Fibroblast of pulmonary artery (primary cell): Measurements from ENCODE around the gene TMIE.

Source experiments
- DNase-seq: peaks from one replicate; pipeline ENCODE4 v3.0.0-alpha.2; 2010; ENCODE audit warnings: low read depth
- H3K4me3 ChIP-seq: replicated peaks from 2 replicates; pipeline ENCODE4 v1.5.1; 2011; ENCODE audit warnings: low read depth, mild to moderate bottlenecking, control low read depth, low read length, moderate library complexity
- CTCF ChIP-seq: IDR thresholded peaks from 2 replicates; pipeline ENCODE4 v1.5.1; 2011; ENCODE audit warnings: mild to moderate bottlenecking, control low read depth, low read length, inconsistent platforms; ENCODE audit errors: missing control alignments

The TMIE gene

DNA sequence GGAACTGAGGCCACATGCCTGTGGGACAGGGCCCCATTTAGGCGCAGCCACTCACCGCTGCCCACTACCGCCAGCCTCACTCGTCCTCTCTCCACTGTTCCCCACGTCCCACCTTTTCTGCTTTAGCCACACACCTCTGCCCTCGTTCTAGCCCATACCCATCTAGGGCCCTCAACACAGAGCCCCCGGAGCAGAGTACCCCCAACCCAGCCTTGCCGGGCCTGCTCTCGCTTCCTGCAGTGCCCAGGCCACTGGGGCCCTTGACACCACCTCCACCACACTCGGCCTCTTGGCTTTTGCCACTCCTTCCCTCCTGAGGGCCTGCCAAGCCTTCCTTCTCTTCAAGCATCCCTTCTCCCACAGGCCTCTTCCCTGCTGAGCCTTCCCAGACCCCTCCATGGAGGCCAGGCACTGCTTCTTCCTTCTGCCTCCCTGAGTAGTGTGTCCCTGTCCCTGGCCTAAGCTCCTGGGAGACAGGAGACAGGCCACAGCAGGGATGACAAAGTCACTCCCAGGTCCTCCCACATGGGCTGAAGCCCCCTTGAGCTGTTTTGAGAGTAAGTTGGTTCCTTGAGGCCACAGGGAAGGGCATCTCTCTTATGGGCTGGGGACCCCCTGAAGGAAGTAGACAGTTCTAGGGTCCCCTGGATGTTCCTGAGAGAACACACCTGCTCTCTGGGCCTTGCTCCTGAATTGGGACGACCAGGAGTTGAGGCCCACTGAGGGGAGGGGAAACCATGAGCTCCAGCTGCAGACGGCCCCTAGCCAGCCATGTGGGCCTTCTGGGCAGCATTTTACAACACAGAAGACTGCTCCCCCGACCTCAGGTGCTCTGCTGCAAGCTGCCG is 12.1 kb downstream of the TMIE start:
- DNase-seq: no peak
- TF ChIP-seq CTCF: no peak
- no peak overlapping the region for H3K4me3 ChIP-seq

DNA sequence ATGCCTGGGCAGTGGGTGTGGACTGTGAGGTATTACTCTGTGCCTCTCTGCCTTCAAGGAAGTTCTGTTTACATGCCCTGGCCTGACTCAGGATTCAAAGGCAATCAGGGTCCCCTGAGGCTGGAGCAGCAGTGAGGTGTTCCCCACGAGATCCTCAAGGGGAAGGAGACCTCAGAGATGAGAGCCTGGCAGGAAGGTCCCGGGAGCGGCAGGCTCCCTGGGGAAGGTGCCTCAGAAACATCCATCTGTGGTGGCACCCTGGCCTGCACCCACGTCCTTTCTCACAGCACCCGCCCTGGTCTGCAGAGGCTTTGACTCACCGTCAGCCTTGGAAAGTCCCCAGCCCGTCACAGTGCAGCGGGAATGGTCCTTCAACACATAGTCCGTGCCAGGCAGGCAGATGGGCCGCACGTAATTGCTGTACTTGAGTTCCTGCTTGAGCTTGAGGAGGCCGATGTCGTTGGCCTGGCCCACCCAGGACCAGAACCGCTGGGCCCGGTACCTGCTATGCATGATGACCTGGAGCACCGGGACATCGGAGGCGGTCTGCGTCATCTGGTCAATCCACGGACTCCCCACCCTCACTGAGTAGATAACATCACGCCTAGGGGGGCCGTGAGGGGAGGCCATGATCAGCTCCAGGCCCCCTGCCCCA is 12.8 kb downstream of the TMIE start:
- no peak for DNase-seq
- no peak for TF ChIP-seq CTCF
- no peak overlapping the region for H3K4me3 ChIP-seq

DNA sequence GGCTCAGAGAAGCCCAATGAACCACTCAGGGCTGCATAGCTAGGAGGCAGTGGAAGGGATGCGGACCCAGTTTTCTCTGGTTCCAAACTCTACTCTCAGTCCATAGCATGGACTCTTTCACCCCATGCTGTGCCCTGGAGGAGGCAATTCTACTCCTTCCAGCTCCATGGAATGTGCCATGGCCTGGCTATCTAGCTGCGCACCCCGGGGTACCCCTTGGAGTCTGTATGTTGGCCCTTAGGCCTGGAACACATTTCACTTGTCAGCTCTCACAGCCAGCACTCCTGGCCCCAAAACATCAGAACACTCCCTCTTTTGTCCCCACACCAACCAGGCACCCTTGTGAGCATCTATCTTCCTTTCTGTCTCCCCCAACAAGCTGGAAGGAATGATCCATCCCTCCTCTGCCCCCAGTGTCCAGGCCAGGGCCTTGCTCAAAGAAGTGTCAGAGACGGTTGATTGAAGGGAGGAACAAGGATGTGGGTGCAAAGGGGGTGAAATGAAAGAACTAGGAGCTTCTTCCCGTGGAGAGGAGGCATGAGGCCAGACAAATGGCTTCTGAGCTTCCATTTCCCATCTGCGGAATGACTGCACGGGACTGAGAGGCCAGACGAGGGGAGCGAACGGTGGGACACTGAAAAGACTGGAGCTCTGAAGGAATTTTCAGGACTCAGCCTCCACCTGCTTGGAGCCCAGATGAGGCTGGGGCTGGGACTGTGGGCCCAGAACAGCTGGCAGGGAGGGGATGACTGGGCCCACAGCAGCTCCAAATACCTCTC is 13.7 kb downstream of the TMIE start:
- no peak overlapping the region for H3K4me3 ChIP-seq
- DNase-seq: no peak
- no peak for TF ChIP-seq CTCF

DNA sequence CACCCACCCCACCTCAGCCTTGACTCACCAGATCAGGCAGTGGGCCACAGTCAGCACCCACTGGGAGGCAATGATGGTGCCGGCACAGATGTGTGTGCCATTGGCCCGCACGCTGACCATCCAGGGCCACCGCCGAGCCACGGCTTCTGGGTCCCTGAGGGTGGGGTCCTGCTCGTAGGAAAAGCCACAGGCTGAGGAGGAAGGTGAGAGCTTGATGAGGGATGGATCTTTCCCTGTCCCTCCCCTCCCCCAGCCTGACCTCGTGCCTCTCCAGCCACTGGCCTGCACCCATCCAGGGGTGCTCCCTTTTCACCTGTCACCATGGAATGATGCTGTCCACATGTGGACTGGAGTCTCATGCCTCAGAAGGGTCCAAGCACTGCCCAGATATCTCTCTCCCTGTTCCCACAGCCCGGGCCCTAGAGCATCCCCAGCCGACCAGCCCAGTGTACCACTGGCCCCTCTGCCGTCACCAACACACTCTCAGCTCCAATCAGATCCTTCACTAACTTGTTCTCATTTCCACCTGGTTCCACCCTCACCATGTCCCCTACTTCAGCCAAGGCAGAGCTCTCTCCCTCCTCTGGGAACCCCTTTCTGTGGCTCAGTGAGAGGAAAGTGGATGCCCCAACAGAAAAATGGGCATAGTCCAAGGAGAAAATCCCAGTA is 14.4 kb downstream of the TMIE start:
- DNase-seq: no peak
- H3K4me3 ChIP-seq: no peak overlapping the region
- no peak for TF ChIP-seq CTCF

DNA sequence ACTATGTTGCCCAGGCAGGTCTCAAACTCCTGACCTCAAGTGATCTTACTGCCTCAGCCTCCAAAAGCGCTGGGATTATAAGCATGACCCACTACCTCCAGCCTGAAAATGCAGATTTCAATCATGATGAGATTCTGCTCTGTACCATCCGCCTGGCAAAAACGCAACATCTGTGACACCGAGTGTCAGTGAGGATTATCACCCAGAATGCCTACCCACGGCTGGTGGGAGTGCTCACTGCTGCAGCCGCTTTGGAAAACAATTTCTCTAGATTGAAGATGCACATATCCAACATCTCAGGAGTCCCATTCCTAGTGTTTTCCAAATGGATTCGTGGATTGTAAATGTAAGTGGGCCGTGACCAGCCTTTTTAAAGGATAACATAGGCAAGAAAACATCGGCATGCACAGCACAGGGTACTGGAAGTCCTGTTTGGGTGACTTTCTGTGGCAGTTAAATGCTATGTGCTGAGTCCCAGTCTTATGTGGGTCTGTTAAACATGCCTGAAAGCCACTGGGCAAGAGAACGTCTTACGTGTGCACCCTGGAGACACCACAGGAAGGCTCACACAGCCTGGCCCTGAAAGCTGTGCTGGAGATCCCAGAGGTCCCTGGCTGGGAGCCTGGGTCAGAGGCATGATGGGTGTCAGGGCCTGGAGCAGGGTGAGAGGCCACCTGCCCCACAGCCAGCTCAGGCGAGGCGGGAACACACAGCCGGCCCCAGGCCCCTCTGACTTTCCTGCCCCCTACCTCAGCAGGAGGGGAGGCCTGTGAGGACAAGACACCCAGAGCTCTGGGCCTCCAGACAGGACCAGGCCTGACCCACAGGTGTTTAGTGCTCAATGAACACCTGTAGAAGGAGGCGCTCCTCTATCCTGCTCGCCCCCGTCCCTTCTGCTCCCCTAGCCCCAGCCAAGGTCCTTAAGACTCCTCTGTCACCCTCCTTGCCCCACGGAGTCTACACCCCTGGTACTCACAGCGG is 15.6 kb downstream of the TMIE start:
- no peak for DNase-seq
- TF ChIP-seq CTCF: no peak

More for the DNA sequence above, 15.6 kb downstream of the TMIE start:
- H3K4me3 ChIP-seq: no peak overlapping the region
